ENCODE data around the gene UBE2D2. TPM values are rescaled to one million over a fixed set of nuclear protein-coding genes. Genes with fewer than 3 reads are reported as not detected.

Gene UBE2D2
- total RNA-seq (2014; rRNA removed; shearing (Covaris generic)): 102 and 145 TPM in 2 replicates
- 239 and 271 TPM in 2 replicates for total RNA-seq (2022)
- percentile 85 among the genes with signal in this experiment for Bru-seq, nascent RNA
- percentile 90 among the genes with signal in this experiment for BruChase-seq, experiment 1, labeled RNA remaining after a 6-hour chase
- BruChase-seq, experiment 2, labeled RNA remaining after a 2-hour chase: percentile 85 among the genes with signal in this experiment
- long read RNA-seq, transcript UBE2D2-202 (7 exons, 2,702 nt): major isoform, 230 of 259 reads
- long read RNA-seq, partial matches to known transcripts: 5 of 259 reads
- long read RNA-seq, other reads (novel, unspliced or antisense): 24 of 259 reads

- ChIA-PET CTCF (ENCODE audit: unreplicated experiment) (interaction anchor here (0.5 to 1.3 kb wide), 3 partner anchors 9 to 170 kb away, joined by 3 to 4 read pairs (median 3); no protein-coding TSS in a partner anchor), POLR2A (interaction anchor here (0.6 to 1.3 kb wide), 10 partner anchors 10 to 755 kb away, joined by 3 to 4 read pairs (median 3); no protein-coding TSS in a partner anchor)
- Histone ChIP-seq H4K20me1 (ENCODE audit: insufficient read depth, low read length) (peaks cover 13% of the 10 kb centered on the region; the same call in 1 of the 2 replicates), H3K4me1 (ENCODE audit: insufficient read depth, low read length, poor library complexity, severe bottlenecking) (peaks cover 34% of the 10 kb centered on the region), H3K9me2 (ENCODE audit: insufficient read depth, low read length) (no peaks in the 10 kb centered on the region), H3K27ac (ENCODE audit: low read depth, low read length, poor library complexity, severe bottlenecking) (peak within 1 kb of the TSS; percentile 92), H3K9me3 (ENCODE audit: low read length) (no peaks in the 10 kb centered on the region), H3K79me2 (ENCODE audit: insufficient read depth, low read depth, low read length) (peaks cover 49% of the 10 kb centered on the region), H2AFZ (ENCODE audit: low read length) (peak within 1 kb of the TSS; percentile 66; the same call in 1 of the 2 replicates), H3K4me2 (ENCODE audit: low read length) (peak within 1 kb of the TSS; percentile 91), H3K36me3 (ENCODE audit: insufficient read depth, low read length) (peaks cover 28% of the 10 kb centered on the region), H3K4me3 (ENCODE audit: low read depth, low read length, poor library complexity, severe bottlenecking) (peak within 1 kb of the TSS; percentile 82)
- BruUV-seq (replicated peaks): TSS peak; percentile 96
- intact Hi-C loops (cut with micrococcal nuclease; ENCODE audit: unreplicated experiment): loop anchor here (1.0 to 10.0 kb wide), 5 partner anchors 14 to 554 kb away; partner anchors contain the start of genes MATR3 and PURA
- TF ChIP-seq CTCF (conservative IDR thresholded peaks at IDR 0.05; ENCODE audit: low read length): no peak
- TF ChIP-seq EZH2phosphoT487 (IDR thresholded peaks at IDR 0.05; ENCODE audit: borderline replicate concordance, low read depth, low read length): no peak
- peak; percentile 99 for DNase-seq (ENCODE audit: low spot score)
These were observed at the start of gene UBE2D2 for GRCh38 chr5:139560752-139561654. TSS of gene UBE2D2 (plus strand) at chr5:139561339. CDS start at chr5:139561792, 453 bp downstream.

GRCh38 chr5:139512786-139513390, 48.3 kb upstream of the UBE2D2 start:
- POLR2A ChIA-PET: interaction anchor here (0.5 kb wide), 1 partner anchor 445 kb away, joined by 4 read pairs; no protein-coding TSS in a partner anchor
- Histone ChIP-seq H3K27ac (ENCODE audit: low read depth, low read length, poor library complexity, severe bottlenecking) (no peak overlapping the region), H4K20me1 (ENCODE audit: insufficient read depth, low read length) (no peaks in the 10 kb centered on the region), H3K9me3 (ENCODE audit: low read length) (no peaks in the 10 kb centered on the region), H3K79me2 (ENCODE audit: insufficient read depth, low read depth, low read length) (no peaks in the 10 kb centered on the region), H3K4me3 (ENCODE audit: low read depth, low read length, poor library complexity, severe bottlenecking) (no peak overlapping the region), H2AFZ (ENCODE audit: low read length) (no peak overlapping the region; the same call in 1 of the 2 replicates), H3K4me1 (ENCODE audit: insufficient read depth, low read length, poor library complexity, severe bottlenecking) (peaks cover 23% of the 10 kb centered on the region), H3K4me2 (ENCODE audit: low read length) (no peak overlapping the region), H3K36me3 (ENCODE audit: insufficient read depth, low read length) (no peaks in the 10 kb centered on the region), H3K9me2 (ENCODE audit: insufficient read depth, low read length) (no peaks in the 10 kb centered on the region)
- CTCF ChIA-PET (ENCODE audit: unreplicated experiment): interaction anchor here (1.5 to 1.9 kb wide), 2 partner anchors 90 to 93 kb away, joined by 6 read pairs; no protein-coding TSS in a partner anchor
- TF ChIP-seq CTCF (conservative IDR thresholded peaks at IDR 0.05; ENCODE audit: low read length) (no peak), EZH2phosphoT487 (IDR thresholded peaks at IDR 0.05; ENCODE audit: borderline replicate concordance, low read depth, low read length) (no peak)
- intact Hi-C loops (cut with micrococcal nuclease; ENCODE audit: unreplicated experiment): loop anchor here (1.0 kb wide), 1 partner anchor 91 kb away; no protein-coding TSS in a partner anchor
- BruUV-seq (replicated peaks): no TSS peak
- no peak for DNase-seq (ENCODE audit: low spot score)
